ENCODE results near the gene LRP2. TPM values are rescaled to one million over a fixed set of nuclear protein-coding genes. Genes with fewer than 3 reads are reported as not detected.

LRP2 gene
- total RNA-seq, 1 experiment from 2014 or later = not detected

DNA sequence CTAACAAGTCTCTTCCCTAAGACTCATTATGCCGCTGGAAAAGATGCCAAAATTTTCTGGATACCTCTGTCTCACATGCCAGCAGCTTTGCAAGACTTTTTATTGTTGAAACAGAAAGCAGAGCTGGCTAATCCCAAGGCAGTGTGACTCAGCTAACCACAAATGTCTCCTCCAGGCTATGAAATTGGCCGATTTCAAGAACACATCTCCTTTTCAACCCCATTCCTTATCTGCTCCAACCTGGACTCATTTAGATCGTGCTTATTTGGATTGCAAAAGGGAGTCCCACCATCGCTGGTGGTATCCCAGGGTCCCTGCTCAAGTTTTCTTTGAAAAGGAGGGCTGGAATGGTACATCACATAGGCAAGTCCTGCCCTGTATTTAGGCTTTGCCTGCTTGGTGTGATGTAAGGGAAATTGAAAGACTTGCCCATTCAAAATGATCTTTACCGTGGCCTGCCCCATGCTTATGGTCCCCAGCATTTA, 266.7 kb downstream of the LRP2 start:
- Histone ChIP-seq H3K4me2 (ENCODE audit: low read depth, low read length, poor library complexity, severe bottlenecking) (no peak overlapping the region), H2AFZ (ENCODE audit: low read length) (no peak overlapping the region), H3K9me2 (replicated peaks; ENCODE audit: insufficient read depth, low read length) (no peaks in the 10 kb centered on the region), H3K4me1 (ENCODE audit: low read length) (peaks cover 26% of the 10 kb centered on the region), H3K9me3 (ENCODE audit: low read length) (no peaks in the 10 kb centered on the region), H3K9ac (ENCODE audit: low read length) (no peak overlapping the region), H3K36me3 (ENCODE audit: insufficient read depth, low read length) (no peaks in the 10 kb centered on the region), H4K20me1 (ENCODE audit: insufficient read depth, low read depth, low read length) (no peaks in the 10 kb centered on the region), H3K27ac (ENCODE audit: low read length) (no peak overlapping the region), H3K4me3 (ENCODE audit: low read length) (no peak overlapping the region), H3K79me2 (ENCODE audit: low read length) (no peaks in the 10 kb centered on the region), H3K27me3 (ENCODE audit: low read length) (no peaks in the 10 kb centered on the region)
- no peak for DNase-seq

DNA sequence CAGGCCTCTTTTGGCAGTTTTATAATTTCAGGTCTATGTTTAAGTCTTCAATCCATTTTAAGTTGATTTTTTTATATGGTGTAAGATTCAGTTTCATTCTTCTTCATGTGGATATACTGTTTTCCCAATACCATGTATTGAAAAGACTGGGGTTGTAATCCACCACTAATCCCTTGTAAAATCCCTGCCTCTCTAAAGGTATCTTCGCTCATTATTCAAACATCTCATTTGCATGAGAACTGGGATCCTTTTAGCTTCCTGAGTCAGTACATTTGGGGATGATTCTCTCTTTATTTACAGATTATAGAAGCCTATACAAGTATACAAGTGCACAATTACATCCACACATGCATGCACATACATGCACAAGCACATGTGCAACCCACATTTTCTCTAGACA, 267.7 kb downstream of the LRP2 start:
- no peaks in the 10 kb centered on the region for H3K79me2 ChIP-seq (ENCODE audit: low read length)
- no peaks in the 10 kb centered on the region for H3K9me2 ChIP-seq (replicated peaks; ENCODE audit: insufficient read depth, low read length)
- H3K4me3 ChIP-seq (ENCODE audit: low read length) = no peak overlapping the region
- no peaks in the 10 kb centered on the region for H3K36me3 ChIP-seq (ENCODE audit: insufficient read depth, low read length)
- no peak overlapping the region for H3K9ac ChIP-seq (ENCODE audit: low read length)
- no peaks in the 10 kb centered on the region for H3K27me3 ChIP-seq (ENCODE audit: low read length)
- peaks cover 16% of the 10 kb centered on the region for H3K4me1 ChIP-seq (ENCODE audit: low read length)
- no peak overlapping the region for H3K27ac ChIP-seq (ENCODE audit: low read length)
- H4K20me1 ChIP-seq (ENCODE audit: insufficient read depth, low read depth, low read length) = no peaks in the 10 kb centered on the region
- H2AFZ ChIP-seq (ENCODE audit: low read length) = no peak overlapping the region
- H3K9me3 ChIP-seq (ENCODE audit: low read length) = no peaks in the 10 kb centered on the region
- DNase-seq = no peak
- no peak overlapping the region for H3K4me2 ChIP-seq (ENCODE audit: low read depth, low read length, poor library complexity, severe bottlenecking)

DNA sequence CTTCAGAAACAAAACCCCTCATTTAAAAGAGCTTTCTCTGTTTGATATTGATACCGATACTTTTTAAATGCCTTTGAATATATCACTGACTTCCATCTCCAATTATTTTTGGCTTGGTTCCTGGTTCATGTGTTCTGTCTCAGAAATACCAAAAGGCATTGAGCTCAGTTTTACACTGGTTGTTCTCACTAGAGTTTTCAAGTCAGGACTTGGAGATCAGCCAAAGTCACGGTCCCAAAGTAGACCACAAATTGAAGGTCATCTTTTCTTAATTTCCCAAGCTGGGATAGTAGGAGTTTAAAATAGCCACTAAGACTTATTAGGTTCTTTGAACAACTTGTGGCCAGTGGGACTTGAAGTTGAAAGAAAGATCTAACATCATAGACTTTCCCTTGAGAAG, 268.8 kb downstream of the LRP2 start:
- Histone ChIP-seq H3K4me3 (ENCODE audit: low read length) (no peak overlapping the region), H4K20me1 (ENCODE audit: insufficient read depth, low read depth, low read length) (no peaks in the 10 kb centered on the region), H3K9me2 (replicated peaks; ENCODE audit: insufficient read depth, low read length) (no peaks in the 10 kb centered on the region), H3K9ac (ENCODE audit: low read length) (no peak overlapping the region), H3K27me3 (ENCODE audit: low read length) (no peaks in the 10 kb centered on the region), H3K79me2 (ENCODE audit: low read length) (no peaks in the 10 kb centered on the region), H3K36me3 (ENCODE audit: insufficient read depth, low read length) (no peaks in the 10 kb centered on the region), H2AFZ (ENCODE audit: low read length) (no peak overlapping the region), H3K4me1 (ENCODE audit: low read length) (peaks cover 15% of the 10 kb centered on the region), H3K9me3 (ENCODE audit: low read length) (no peaks in the 10 kb centered on the region), H3K27ac (ENCODE audit: low read length) (no peak overlapping the region), H3K4me2 (ENCODE audit: low read depth, low read length, poor library complexity, severe bottlenecking) (no peak overlapping the region)
- DNase-seq = no peak

DNA sequence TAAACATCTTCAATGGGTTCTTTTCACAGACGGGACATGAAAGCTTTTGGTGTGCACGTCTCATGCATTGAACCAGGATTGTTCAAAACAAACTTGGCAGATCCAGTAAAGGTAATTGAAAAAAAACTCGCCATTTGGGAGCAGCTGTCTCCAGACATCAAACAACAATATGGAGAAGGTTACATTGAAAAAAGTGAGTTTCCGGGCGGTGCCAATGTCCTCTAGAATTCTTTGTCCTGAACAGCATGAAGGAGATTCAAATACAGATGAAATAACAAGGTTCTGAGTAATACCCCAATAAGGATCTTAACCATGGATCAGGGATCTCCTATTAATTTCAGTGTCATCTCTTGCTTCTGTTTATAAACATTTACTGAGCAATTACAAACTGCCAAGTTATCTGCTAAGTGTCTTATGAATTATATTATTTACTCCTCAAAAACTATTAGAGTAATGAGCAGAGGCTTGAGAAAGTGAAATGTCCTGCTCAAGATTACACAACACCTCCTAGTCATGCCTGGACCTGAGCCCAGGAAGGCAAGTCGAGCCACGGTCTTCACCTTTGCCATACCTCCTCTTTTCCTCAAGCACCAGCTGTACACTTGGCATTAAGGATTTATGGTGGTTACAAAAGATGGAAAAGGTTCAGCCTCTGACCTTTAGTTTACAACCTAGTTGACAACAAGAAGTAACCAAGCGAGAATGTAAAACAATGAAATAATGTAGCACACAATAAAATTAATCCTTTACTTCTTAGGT, 270.4 kb downstream of the LRP2 start:
- Histone ChIP-seq H3K9me2 (replicated peaks; ENCODE audit: insufficient read depth, low read length) (no peaks in the 10 kb centered on the region), H2AFZ (ENCODE audit: low read length) (no peak overlapping the region), H3K27ac (ENCODE audit: low read length) (no peak overlapping the region), H3K4me3 (ENCODE audit: low read length) (no peak overlapping the region), H3K9me3 (ENCODE audit: low read length) (no peaks in the 10 kb centered on the region), H3K4me2 (ENCODE audit: low read depth, low read length, poor library complexity, severe bottlenecking) (no peak overlapping the region), H4K20me1 (ENCODE audit: insufficient read depth, low read depth, low read length) (no peaks in the 10 kb centered on the region), H3K79me2 (ENCODE audit: low read length) (no peaks in the 10 kb centered on the region), H3K36me3 (ENCODE audit: insufficient read depth, low read length) (no peaks in the 10 kb centered on the region), H3K4me1 (ENCODE audit: low read length) (peaks cover 15% of the 10 kb centered on the region), H3K9ac (ENCODE audit: low read length) (no peak overlapping the region), H3K27me3 (ENCODE audit: low read length) (no peaks in the 10 kb centered on the region)
- no peak for DNase-seq

DNA sequence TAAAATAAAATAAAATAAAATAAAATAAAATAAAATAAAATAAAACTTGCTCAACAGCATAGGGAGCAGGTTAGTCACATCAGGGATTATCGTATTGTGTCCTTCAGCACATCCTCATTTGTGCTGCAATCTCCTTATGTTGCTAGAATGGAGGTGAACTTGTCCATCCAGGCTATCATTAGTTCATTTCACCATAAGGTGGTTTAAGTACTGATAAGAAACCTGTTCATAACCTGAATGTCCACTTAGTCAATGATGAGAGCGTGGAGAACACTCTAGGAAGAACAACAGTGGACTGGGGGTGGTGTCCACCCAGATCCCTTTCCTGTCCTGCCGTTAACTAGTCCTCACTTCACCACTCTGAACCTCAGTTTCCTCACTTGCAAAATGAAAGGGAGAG, 271.1 kb downstream of the LRP2 start:
- H3K27ac ChIP-seq (ENCODE audit: low read length) = no peak overlapping the region
- DNase-seq = no peak
- no peak overlapping the region for H3K9ac ChIP-seq (ENCODE audit: low read length)
- H3K9me3 ChIP-seq (ENCODE audit: low read length) = no peaks in the 10 kb centered on the region
- no peaks in the 10 kb centered on the region for H3K27me3 ChIP-seq (ENCODE audit: low read length)
- no peak overlapping the region for H3K4me2 ChIP-seq (ENCODE audit: low read depth, low read length, poor library complexity, severe bottlenecking)
- peaks cover 15% of the 10 kb centered on the region for H3K4me1 ChIP-seq (ENCODE audit: low read length)
- no peaks in the 10 kb centered on the region for H4K20me1 ChIP-seq (ENCODE audit: insufficient read depth, low read depth, low read length)
- H3K4me3 ChIP-seq (ENCODE audit: low read length) = no peak overlapping the region
- no peaks in the 10 kb centered on the region for H3K79me2 ChIP-seq (ENCODE audit: low read length)
- H3K36me3 ChIP-seq (ENCODE audit: insufficient read depth, low read length) = no peaks in the 10 kb centered on the region
- no peak overlapping the region for H2AFZ ChIP-seq (ENCODE audit: low read length)
- no peaks in the 10 kb centered on the region for H3K9me2 ChIP-seq (replicated peaks; ENCODE audit: insufficient read depth, low read length)

DNA sequence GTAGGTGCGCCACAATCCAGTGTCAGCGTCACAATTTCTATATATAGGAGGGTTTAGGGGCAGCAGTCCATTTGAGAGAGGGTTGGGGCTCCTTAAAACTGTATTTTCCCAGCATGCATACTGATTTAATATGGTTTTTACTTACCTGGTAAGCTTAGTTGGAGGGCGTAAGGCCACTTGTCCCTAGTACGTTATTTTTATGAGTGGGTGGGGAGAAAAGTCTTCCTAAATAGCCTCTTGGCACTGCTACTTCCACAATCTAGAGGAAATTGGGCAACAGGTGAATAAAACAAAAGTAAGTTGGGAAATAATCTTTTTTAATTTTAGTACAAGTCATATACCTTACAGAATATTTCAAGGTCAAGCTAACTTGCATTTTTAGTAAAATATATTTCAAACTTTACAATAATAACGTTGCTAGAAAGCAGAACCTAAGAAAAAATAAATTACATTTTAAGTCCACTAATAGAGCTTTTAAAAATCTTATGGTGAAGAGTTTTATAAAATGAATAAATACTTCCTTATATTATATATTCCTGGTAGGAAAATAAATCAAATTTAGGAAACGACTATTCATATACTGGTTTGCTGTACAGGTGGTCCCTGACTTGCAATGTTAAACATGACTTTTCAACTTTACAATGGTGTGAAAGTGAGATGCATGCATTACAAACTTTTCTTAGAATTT, 272.1 kb downstream of the LRP2 start:
- Histone ChIP-seq H3K27ac (ENCODE audit: low read length) (no peak overlapping the region), H3K27me3 (ENCODE audit: low read length) (no peaks in the 10 kb centered on the region), H3K9me3 (ENCODE audit: low read length) (no peaks in the 10 kb centered on the region), H3K9me2 (replicated peaks; ENCODE audit: insufficient read depth, low read length) (no peaks in the 10 kb centered on the region), H3K79me2 (ENCODE audit: low read length) (no peaks in the 10 kb centered on the region), H2AFZ (ENCODE audit: low read length) (no peak overlapping the region), H3K36me3 (ENCODE audit: insufficient read depth, low read length) (no peaks in the 10 kb centered on the region), H3K4me2 (ENCODE audit: low read depth, low read length, poor library complexity, severe bottlenecking) (no peak overlapping the region), H4K20me1 (ENCODE audit: insufficient read depth, low read depth, low read length) (no peaks in the 10 kb centered on the region), H3K4me3 (ENCODE audit: low read length) (no peak overlapping the region), H3K9ac (ENCODE audit: low read length) (no peak overlapping the region), H3K4me1 (ENCODE audit: low read length) (peaks cover 10% of the 10 kb centered on the region)
- no peak for DNase-seq

DNA sequence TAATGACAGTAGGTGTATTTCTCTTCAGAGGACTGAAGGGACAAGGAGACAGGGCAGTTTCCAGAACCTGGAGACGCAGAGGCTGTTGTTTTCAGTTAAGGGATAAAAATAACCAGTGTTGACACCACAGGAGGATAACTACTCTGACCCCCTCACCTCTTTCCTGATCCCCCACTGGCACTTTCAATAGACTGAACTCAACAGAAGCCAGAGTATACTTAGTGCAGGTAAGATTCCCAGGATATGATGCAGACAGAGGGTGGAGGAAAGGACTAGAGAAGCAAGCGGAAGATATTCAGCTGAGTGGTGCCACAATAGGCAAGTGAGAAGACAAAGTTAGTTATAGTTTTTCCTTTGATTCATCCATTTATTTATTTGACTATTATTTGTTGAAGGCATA, 273.2 kb downstream of the LRP2 start:
- Histone ChIP-seq H4K20me1 (ENCODE audit: insufficient read depth, low read depth, low read length) (no peaks in the 10 kb centered on the region), H3K4me2 (ENCODE audit: low read depth, low read length, poor library complexity, severe bottlenecking) (no peak overlapping the region), H3K27ac (ENCODE audit: low read length) (no peak overlapping the region), H3K9me2 (replicated peaks; ENCODE audit: insufficient read depth, low read length) (no peaks in the 10 kb centered on the region), H3K4me1 (ENCODE audit: low read length) (no peaks in the 10 kb centered on the region), H3K4me3 (ENCODE audit: low read length) (no peak overlapping the region), H3K79me2 (ENCODE audit: low read length) (no peaks in the 10 kb centered on the region), H3K9me3 (ENCODE audit: low read length) (no peaks in the 10 kb centered on the region), H3K36me3 (ENCODE audit: insufficient read depth, low read length) (no peaks in the 10 kb centered on the region), H2AFZ (ENCODE audit: low read length) (no peak overlapping the region), H3K9ac (ENCODE audit: low read length) (no peak overlapping the region), H3K27me3 (ENCODE audit: low read length) (no peaks in the 10 kb centered on the region)
- no peak for DNase-seq

DNA sequence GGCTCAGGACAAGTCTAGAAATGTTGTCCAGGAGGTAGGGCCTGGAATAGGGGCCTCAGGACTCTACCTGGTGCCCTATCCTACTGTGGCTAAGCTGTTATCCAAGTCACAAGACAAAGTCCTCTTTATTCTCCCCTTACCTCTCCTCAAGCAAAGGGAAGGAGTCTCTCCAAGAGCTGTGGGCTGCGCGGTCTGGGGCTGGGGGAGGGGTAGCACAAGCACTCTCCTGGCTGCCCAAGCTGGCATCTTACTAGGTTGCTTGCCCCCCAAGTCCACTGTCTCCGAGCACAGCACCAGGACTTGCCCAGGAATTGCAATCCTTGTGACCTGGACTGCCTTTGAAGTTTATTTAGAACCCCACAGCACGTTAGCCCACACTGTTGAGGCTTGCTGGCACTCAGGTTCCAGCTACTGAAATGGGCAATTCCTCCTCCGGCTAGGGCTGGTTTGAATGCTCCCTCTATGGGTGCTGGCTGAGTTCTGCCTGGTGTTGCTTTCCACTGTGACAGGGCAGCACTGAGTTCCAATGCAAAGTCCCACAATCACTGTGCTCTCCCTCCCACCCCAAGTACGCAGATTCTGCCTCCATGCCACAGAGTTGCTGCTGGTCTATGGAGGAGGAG, 274.5 kb downstream of the LRP2 start:
- Histone ChIP-seq H3K9me3 (ENCODE audit: low read length) (no peaks in the 10 kb centered on the region), H3K9ac (ENCODE audit: low read length) (no peak overlapping the region), H3K4me2 (ENCODE audit: low read depth, low read length, poor library complexity, severe bottlenecking) (no peak overlapping the region), H3K9me2 (replicated peaks; ENCODE audit: insufficient read depth, low read length) (no peaks in the 10 kb centered on the region), H3K36me3 (ENCODE audit: insufficient read depth, low read length) (no peaks in the 10 kb centered on the region), H3K27me3 (ENCODE audit: low read length) (no peaks in the 10 kb centered on the region), H3K4me1 (ENCODE audit: low read length) (peaks cover 7% of the 10 kb centered on the region), H2AFZ (ENCODE audit: low read length) (no peak overlapping the region), H4K20me1 (ENCODE audit: insufficient read depth, low read depth, low read length) (no peaks in the 10 kb centered on the region), H3K27ac (ENCODE audit: low read length) (no peak overlapping the region), H3K4me3 (ENCODE audit: low read length) (no peak overlapping the region), H3K79me2 (ENCODE audit: low read length) (no peaks in the 10 kb centered on the region)
- no peak for DNase-seq
